A673 (cell line): ENCODE measurements around the gene SCD5. TPM values are rescaled to one million over a fixed set of nuclear protein-coding genes. Genes with fewer than 3 reads are reported as not detected.

ENCODE experiments used
- Bru-seq: library from RNA; stranded (reverse); fragments of 400-500 nt; gene quantifications from one replicate; lab custom pipeline; 2021; lab: Mats Ljungman, UMichigan
- BruChase-seq, 2 experiments: library from RNA; stranded (reverse); fragments of 400-500 nt; gene quantifications; one replicate each; lab custom pipeline; 2021; lab: Mats Ljungman, UMichigan
- BruUV-seq: library from RNA; stranded (reverse); fragments of 400-500 nt; replicated peaks from 2 replicates; lab custom pipeline; 2021; lab: Mats Ljungman, UMichigan
- CTCF ChIA-PET: fragments of 300-600 bp; sonication (Branson Sonifier 250); formaldehyde crosslinking; loops from one replicate; lab custom pipeline; 2022; ENCODE audit warnings: antibody characterized with exemption; lab: Charles Lee
- POLR2A ChIA-PET: fragments of 300-600 bp; sonication (Branson Sonifier 250); formaldehyde crosslinking; loops from one replicate; lab custom pipeline; 2022; ENCODE audit warnings: antibody characterized with exemption; ENCODE audit not compliant: low non-redundant PET; lab: Charles Lee
- DNase-seq: peaks from one replicate; pipeline ENCODE4 v3.0.0-alpha.2; 2015; ENCODE audit warnings: low spot score
- H3K27ac ChIP-seq: fragments of 200-600 bp; sonication (generic); 2 replicates; pipeline ENCODE4 v1.5.1; 2016; ENCODE audit warnings: mixed run types, low read depth, mild to moderate bottlenecking, mixed read lengths, antibody characterized with exemption, low read length; ENCODE audit not compliant: poor library complexity, severe bottlenecking
- H3K27me3 ChIP-seq: fragments of 200-600 bp; sonication (generic); replicated peaks from 2 replicates; pipeline ENCODE4 v1.6.1; 2017; ENCODE audit warnings: mixed run types, low read depth, mild to moderate bottlenecking, mixed read lengths, antibody characterized with exemption, low read length; ENCODE audit not compliant: insufficient read depth, poor library complexity
- H3K36me3 ChIP-seq: fragments of 200-600 bp; sonication (generic); 2 replicates; pipeline ENCODE4 v1.6.1; 2016; ENCODE audit warnings: mixed run types, mild to moderate bottlenecking, mixed read lengths, antibody characterized with exemption, low read length; ENCODE audit not compliant: insufficient read depth, poor library complexity, severe bottlenecking
- H3K4me1 ChIP-seq: fragments of 200-600 bp; sonication (generic); 2 replicates; pipeline ENCODE4 v1.6.1; 2017; ENCODE audit warnings: mixed run types, mild to moderate bottlenecking, mixed read lengths, antibody characterized with exemption, low read length; ENCODE audit not compliant: insufficient read depth, poor library complexity, severe bottlenecking
- H3K4me3 ChIP-seq: fragments of 200-600 bp; sonication (generic); 2 replicates; pipeline ENCODE4 v1.5.1; 2016; ENCODE audit warnings: low read depth, mixed run types, mild to moderate bottlenecking, mixed read lengths, low read length; ENCODE audit not compliant: poor library complexity, severe bottlenecking
- H3K9me3 ChIP-seq: fragments of 200-600 bp; sonication (generic); 2 replicates; pipeline ENCODE4 v1.6.1; 2016; ENCODE audit warnings: mixed run types, low read depth, mild to moderate bottlenecking, mixed read lengths, antibody characterized with exemption, low read length; ENCODE audit not compliant: poor library complexity, severe bottlenecking
- EZH2 ChIP-seq: fragments of 200-600 bp; sonication (generic); IDR thresholded peaks from 2 replicates; pipeline ENCODE4 v1.6.1; 2017; ENCODE audit warnings: borderline replicate concordance, low read depth, mild to moderate bottlenecking, mixed read lengths, antibody characterized with exemption, low read length; ENCODE audit not compliant: poor library complexity, severe bottlenecking
- intact Hi-C: fragments of 100-400 bp; cut with micrococcal nuclease; formaldehyde crosslinking; loops from one replicate; pipeline ENCODE4 v1.10.0; 2022; ENCODE audit not compliant: unreplicated experiment
- long read RNA-seq: library from polyadenylated mRNA; stranded (forward); transcript quantifications from one replicate; pipeline ENCODE4 v2.0.0, GENCODE V29; 2022
- total RNA-seq: library from RNA; stranded (reverse); gene quantifications from 2 replicates; pipeline ENCODE4 v1.2.3, GENCODE V29; 2021
- TF ChIP-seq, protein P1 (sequence below): fragments of 300-800, 200-600 bp; sonication (generic); conservative IDR thresholded peaks from 2 replicates; pipeline ENCODE4 v1.5.1; 2017; ENCODE audit warnings: low read depth, mild to moderate bottlenecking, antibody characterized with exemption, low read length, moderate library complexity, mixed read lengths

SCD5 gene
- total RNA-seq = 15.8 and 17.9 TPM in 2 replicates
- Bru-seq, nascent RNA = percentile 62 among the genes with signal in this experiment
- BruChase-seq, experiment 1, labeled RNA remaining after a 2-hour chase = percentile 57 among the genes with signal in this experiment
- percentile 60 among the genes with signal in this experiment for BruChase-seq, experiment 2, labeled RNA remaining after a 6-hour chase
- long read RNA-seq, partial matches to known transcripts = 1 of 5 reads
- long read RNA-seq, other reads (novel, unspliced or antisense) = 2 of 5 reads

DNA sequence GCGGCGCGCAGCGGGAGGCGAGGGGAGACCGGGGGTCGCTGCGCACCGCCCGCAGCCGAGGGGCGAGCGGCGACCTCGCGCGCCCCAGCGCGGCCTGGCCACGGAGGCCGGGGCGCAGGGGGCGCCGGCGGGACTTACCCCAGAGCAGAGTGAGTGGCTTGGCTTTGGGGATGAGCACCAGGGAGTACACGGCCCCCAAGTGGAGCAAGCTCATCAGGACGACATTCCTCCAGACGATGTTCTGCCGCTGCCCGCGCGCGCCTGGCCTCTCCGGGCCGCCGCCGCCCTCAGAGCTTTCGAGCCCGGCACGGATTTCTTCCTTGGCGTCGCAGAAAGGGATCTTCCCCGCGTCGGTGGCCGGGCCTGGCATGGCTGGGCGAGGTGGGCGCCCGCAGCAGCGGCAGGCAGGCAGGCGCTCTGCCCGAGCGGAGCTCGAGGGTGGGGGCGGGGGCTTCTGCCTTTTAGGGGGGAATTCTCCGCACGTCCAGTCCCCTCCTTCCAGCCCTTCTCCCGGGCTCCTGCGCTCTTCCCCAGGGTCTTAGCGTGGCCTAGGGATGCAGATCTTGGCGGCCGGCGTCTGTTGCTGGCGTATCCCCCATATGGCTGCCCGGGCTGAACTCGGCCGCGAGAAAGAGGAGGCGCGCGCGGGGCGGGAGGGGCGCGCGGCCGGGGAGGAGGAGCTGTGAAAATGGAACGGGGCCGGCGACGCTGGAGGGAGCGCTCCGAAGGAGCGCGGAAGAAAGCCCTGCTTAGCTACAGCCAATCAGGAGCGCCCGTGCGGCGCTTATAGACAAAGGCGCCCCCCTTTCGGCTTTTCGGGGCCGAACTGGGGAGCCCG lies at the start of gene SCD5:
TSS of gene SCD5 (minus strand) at position 629 of the 838 bp plus-strand sequence. CDS start at position 370, 259 bp downstream.
- POLR2A ChIA-PET = interaction anchor here (0.7 kb wide), 1 partner anchor 76 kb away, joined by 4 read pairs; no protein-coding TSS in a partner anchor
- no TSS peak for BruUV-seq
- Histone ChIP-seq H3K27me3 (no peaks in the 10 kb centered on the region), H3K27ac (peak within 1 kb of the TSS; percentile 30), H3K4me3 (peak within 1 kb of the TSS; percentile 66), H3K36me3 (no peaks in the 10 kb centered on the region), H3K4me1 (no peaks in the 10 kb centered on the region), H3K9me3 (no peaks in the 10 kb centered on the region)
- CTCF ChIA-PET = interaction anchor here (0.7 kb wide), 1 partner anchor 9 kb away, joined by 3 read pairs; no protein-coding TSS in a partner anchor
- DNase-seq = peak; percentile 79
- TF ChIP-seq, protein P1, sequence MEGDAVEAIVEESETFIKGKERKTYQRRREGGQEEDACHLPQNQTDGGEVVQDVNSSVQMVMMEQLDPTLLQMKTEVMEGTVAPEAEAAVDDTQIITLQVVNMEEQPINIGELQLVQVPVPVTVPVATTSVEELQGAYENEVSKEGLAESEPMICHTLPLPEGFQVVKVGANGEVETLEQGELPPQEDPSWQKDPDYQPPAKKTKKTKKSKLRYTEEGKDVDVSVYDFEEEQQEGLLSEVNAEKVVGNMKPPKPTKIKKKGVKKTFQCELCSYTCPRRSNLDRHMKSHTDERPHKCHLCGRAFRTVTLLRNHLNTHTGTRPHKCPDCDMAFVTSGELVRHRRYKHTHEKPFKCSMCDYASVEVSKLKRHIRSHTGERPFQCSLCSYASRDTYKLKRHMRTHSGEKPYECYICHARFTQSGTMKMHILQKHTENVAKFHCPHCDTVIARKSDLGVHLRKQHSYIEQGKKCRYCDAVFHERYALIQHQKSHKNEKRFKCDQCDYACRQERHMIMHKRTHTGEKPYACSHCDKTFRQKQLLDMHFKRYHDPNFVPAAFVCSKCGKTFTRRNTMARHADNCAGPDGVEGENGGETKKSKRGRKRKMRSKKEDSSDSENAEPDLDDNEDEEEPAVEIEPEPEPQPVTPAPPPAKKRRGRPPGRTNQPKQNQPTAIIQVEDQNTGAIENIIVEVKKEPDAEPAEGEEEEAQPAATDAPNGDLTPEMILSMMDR = no peak
- no peak for TF ChIP-seq EZH2
- intact Hi-C loops = no loop called here

DNA sequence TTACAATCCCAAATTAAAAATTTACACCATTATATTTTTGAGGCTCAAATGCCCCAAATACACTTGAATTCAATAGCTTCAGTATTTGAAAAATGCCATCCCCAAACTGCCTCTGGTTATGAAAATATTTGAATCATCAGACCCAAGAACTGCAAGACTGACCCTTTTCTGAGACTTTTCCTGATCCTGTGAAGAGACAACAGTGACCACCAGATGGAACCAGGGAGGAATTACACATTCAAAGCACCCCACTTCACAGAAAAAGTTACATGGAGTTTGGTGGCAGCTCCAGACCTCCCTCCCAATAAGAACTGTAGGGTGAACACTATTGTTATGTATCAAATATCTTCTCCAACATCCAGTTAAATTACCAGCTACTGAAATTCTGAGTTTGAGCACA lies 44.0 kb upstream of the SCD5 start:
- Histone ChIP-seq H3K36me3 (peaks cover 36% of the 10 kb centered on the region), H3K4me3 (no peak overlapping the region), H3K27me3 (no peaks in the 10 kb centered on the region), H3K4me1 (no peaks in the 10 kb centered on the region), H3K9me3 (no peaks in the 10 kb centered on the region), H3K27ac (no peak overlapping the region)
- ChIA-PET POLR2A (no interaction called here), CTCF (interaction anchor here (0.6 kb wide), 1 partner anchor 380 kb away, joined by 3 read pairs; no protein-coding TSS in a partner anchor)
- DNase-seq = peak; percentile 3
- intact Hi-C loops = no loop called here
- no peak for TF ChIP-seq EZH2
- TF ChIP-seq, protein P1 = peak; percentile 32; the same call in 1 of the 2 replicates
- no TSS peak for BruUV-seq

DNA sequence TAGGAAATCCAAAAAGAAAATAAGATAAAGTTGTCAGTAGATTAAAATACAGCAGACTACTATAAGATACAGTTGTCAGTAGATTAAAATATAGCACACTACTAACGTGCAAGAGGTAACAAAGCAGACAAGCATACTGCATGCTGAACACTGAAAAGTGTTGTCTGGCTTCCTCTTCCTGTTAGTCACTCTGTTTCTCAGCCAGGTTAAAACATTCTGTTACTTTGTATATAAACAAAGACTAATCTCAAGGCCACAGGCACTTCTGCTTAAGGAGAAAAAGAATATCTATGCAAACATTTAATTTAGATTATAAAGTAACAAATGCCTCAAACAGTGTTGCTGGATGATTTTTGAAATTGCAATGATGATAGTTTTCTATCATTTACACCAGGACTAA lies 41.0 kb upstream of the SCD5 start:
- no TSS peak for BruUV-seq
- H3K27me3 ChIP-seq = no peaks in the 10 kb centered on the region
- POLR2A ChIA-PET = no interaction called here
- TF ChIP-seq, protein P1 = no peak
- no peak for TF ChIP-seq EZH2
- no peaks in the 10 kb centered on the region for H3K4me1 ChIP-seq
- H3K27ac ChIP-seq = no peak overlapping the region
- intact Hi-C loops = no loop called here
- no peaks in the 10 kb centered on the region for H3K9me3 ChIP-seq
- H3K4me3 ChIP-seq = no peak overlapping the region
- DNase-seq = no peak
- CTCF ChIA-PET = no interaction called here
- H3K36me3 ChIP-seq = peaks cover 22% of the 10 kb centered on the region
